T-helper 1 cell treated with Interleukin-12 subunit alpha and Interleukin-12 subunit beta and Interleukin-4 antibody, amounts not matched to agents 30 ng/mL and 1 ng/mL, for 36 hours (primary cell): ENCODE measurements around the gene MAN1B1. TPM values are rescaled to one million over a fixed set of nuclear protein-coding genes. Genes with fewer than 3 reads are reported as not detected.

Experiments used
- intact Hi-C: fragments of 100-400 bp; cut with micrococcal nuclease; formaldehyde crosslinking; loops from one replicate; pipeline ENCODE4 v1.15.1; 2024
- total RNA-seq: library from RNA; stranded (reverse); gene quantifications from 2 replicates; pipeline ENCODE4 v1.2.3, GENCODE V29; 2022

The MAN1B1 gene
- total RNA-seq, 1 donor from 2014 or later, result 54.3 TPM

DNA sequence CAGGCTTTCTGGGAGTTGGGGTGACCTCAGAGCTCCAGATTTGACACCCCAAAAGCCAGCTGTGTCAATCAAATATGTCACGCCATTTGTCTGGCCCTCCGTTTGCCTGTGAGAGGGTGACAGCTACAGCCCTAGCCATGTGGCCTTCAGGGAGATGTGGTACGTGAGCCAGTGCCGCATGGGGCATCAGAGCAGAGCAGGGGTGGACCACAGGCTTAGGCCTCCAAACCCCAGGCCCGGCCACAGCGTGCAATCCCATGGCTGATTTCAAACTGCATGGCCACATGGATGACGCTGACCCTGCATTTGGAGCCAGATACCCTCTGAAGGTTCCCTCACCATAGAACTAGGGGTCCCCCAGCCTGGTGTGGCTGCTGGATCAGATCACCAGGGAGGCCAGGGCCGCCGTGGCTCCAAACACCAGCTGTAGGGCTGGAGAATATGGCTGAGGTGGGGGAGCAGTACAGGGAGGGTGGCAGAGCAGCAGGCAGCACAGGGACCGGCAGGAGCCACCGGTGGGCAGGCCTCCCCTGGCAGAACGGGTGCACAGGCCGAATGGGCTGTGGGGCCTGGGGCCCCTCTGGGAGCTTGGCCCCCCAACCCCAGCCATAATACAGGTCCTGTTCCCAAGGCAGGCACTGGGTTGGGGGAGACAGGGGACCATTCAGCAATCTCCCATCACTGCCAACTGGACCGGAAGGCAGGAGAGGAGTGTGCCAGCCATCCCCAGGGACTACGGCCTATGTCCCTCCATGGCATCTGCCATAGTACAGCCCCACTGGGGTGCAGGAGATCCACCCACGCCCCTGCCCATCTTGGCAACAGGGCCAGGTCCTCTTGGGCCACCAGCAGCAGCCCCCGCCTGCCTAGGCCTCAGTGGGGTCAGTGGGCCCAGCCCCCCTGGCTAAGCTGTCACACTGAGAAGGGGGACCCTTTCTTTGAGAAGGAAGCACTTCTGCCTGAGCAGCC lies 18.0 kb upstream of the MAN1B1 start:
- intact Hi-C loops, result loop anchor here (1.0 kb wide), 1 partner anchor 8 kb away; the partner anchor contains the start of gene UAP1L1

GRCh38 chr9:137069508-137070091 lies 17.2 kb upstream of the MAN1B1 start:
- intact Hi-C loops, result loop anchor here (1.0 to 2.0 kb wide), 7 partner anchors 8 to 278 kb away; partner anchors contain the start of genes ABCA2, MAN1B1, PAXX and TMEM141

DNA sequence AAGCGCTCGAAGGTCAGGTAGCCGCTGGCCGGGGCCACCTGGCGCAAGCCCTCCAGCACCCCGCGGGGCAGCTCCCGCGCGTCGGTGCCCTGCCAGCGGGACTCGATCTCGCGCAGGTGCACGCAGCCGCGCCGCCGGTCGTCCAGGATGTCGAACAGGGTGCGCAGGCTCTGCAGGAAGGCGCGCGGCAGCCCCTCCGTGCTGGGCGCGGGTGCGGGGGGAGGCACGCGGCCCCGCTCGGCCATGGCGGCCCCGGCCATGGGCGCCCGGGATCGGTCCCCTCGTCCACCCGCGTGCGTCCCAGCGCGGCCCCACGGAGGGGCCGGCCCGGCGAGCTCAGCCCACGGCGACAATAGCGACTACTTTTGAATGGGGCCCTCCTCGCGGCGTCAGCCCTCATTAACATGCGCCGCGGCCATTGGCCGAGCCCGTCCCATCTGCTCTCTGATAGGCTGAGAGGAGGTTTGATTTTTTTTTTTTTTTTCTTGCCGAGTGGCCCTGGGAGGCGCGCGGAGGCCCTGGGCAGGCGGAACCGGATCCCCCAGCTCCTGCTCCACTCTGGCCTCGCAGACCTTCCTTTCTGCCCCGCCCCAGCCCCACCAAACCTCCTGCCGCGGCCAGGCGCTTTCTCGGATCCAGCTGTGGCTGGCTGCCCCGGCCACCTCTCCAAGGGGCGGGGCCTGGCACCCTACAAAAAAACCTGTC lies 16.4 kb upstream of the MAN1B1 start, which contains the start of gene SAPCD2:
SAPCD2 (minus strand) TSS at position 357 of the 705 bp plus-strand sequence; CDS start at position 260, 97 bp downstream.
- intact Hi-C loops, result loop anchor here (1.0 to 2.0 kb wide), 6 partner anchors 16 to 279 kb away; partner anchors contain the start of genes ABCA2, MAN1B1, PAXX and TMEM141

DNA sequence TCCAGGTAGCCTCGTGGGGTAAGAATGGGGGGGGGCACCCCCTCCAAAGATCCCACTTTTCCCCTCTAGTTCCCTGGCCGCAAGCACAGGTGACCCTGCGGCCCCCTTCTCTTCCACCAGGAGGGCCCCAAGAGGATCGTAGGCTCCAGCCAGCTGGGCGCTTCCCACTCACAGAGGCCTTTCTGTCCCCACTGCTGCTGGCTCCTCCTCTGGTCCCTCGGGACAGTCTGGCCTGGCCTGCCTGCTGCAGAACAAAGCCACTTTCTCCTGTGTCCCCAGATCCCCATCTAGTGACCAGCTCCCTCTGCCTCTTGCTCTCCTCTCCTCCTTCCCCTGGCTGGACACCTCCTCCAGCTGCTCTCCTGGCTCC lies 15.9 kb upstream of the MAN1B1 start:
- intact Hi-C loops, result loop anchor here (1.0 to 2.0 kb wide), 6 partner anchors 15 to 280 kb away; partner anchors contain the start of genes ABCA2, MAN1B1, PAXX and TMEM141

GRCh38 chr9:137071282-137071681 lies 15.5 kb upstream of the MAN1B1 start:
- intact Hi-C loops, result loop anchor here (2.0 kb wide), 1 partner anchor 42 kb away; the partner anchor contains the start of gene ABCA2

DNA sequence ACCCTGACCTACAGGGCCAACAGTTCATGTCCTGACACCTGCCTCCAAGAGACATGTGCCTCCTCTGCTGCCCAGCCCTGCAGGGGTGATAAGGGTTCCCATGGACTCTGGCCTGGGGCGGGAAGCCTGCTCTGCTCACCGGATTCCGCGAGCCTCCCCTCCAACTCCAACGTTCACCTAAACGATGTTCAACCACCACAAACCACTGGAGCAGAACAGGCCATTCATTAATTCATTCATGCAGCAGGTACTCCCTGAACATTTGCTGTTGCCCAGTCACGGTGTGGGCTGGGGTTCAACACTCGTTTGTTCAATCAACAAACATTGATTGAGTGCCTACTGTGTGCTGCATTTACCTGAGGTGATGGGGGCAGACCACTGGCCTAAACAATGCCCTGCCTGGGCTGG lies 12.8 kb upstream of the MAN1B1 start:
- intact Hi-C loops, result no loop called here

DNA sequence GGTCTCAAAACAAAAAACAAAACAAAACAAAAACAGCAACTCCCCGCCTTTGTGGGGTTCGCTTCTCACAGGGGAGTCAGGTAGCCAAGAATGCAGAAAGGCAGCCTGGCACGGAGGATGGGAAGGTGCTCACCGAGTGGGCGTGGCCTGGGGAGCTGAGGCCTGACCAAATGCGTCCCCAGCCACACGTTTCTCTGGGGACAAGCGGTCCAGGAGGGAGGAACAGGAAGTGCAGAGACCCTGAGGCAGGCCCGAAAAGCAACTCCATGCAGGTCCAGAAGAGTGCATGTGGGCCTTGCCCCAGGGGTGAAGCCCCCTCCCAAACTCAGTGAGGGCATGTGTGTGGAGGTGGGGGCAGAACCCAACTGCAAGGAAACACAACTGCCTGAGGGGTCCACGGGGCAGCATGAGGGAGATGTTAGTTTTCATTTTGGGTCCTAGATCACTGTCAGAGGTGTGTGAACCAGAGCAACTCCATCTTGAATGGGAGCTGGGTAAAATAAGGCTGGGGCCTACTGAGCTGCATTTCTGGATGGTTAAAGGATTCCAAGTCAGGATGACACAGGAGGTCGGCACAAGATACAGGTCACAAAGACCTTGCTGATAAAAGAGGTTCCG lies 12.0 kb upstream of the MAN1B1 start:
- intact Hi-C loops, result no loop called here

DNA sequence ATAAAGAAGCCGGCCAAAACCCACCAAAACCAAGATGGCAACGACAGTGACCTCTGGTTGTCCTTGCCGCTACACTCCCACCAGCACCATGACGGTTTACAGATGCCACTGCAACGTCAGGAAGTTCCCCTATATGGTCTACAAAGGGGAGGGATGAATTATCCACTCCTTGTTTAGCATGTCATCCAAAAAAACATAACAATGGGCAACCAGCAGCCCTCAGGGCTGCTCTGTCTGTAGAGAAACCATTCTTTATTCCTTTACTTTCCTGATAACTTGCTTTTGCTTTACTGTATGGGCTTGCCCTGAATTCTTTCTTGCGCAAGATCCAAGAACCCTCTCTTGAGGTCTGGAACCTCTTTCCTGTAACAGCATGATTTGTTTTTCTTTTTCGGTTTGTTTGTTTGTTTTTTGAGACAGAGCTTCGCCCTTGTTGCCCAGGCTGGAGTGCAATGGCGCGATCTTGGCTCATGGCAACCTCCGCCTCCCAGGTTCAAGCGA lies 11.5 kb upstream of the MAN1B1 start:
- intact Hi-C loops, result no loop called here

DNA sequence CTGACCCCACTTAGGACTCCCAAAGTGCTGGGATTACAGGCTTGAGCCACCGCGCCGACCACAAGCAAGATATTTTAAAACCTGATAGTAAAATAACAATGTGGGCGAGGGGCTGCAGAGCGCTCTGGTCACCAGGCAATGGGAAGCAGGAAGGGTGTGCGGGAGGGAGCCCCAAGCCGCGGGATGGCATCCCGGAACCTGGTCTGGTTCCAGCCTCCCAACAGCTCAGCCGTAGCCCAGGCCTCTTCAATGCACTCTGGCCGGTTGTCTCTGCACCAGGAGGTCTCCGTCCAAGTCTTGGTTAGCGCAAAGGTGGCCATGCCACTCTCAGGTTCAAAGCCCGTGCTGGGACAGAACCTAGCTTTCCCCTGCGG lies 10.2 kb upstream of the MAN1B1 start:
- intact Hi-C loops, result loop anchor here (1.0 kb wide), 2 partner anchors 7 to 10 kb away; partner anchors contain the start of gene MAN1B1

DNA sequence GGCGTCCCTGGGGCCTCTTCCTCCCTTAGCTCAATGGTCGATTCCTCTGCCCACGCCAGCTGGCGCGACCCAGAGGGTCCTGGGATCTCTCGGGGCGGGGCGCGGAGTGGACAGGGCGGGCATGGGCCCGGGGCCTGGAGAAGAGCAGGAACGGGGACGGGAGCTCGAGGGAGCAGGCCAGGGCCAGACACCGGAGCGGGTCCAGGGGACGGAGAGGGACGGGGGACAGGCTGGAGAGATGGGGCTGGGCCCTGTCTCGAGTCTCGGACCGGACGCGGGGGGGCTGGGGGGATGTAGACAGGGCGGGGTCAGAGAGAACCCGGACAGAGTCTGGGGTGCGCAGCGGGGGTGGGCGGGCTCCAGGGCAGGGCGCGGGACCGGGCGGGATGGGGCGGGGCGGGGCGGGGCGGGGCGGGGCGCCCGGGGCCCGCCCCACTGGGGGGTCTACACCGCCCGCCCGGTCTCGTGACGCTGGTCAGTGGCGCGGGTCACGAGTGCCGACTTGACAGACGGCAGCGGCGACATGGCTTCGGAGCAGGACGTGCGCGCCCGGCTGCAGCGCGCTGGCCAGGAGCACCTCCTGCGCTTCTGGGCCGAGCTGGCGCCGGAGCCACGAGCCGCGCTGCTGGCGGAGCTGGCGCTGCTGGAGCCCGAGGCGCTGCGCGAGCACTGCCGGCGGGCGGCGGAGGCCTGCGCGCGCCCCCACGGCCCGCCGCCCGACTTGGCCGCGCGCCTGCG lies 9.6 kb upstream of the MAN1B1 start, which contains the start of gene UAP1L1:
UAP1L1 (plus strand) TSS at position 508 of the 738 bp plus-strand sequence; CDS start at position 524, 16 bp downstream.
- intact Hi-C loops, result loop anchor here (1.0 kb wide), 2 partner anchors 8 to 9 kb away; partner anchors contain the start of gene MAN1B1

DNA sequence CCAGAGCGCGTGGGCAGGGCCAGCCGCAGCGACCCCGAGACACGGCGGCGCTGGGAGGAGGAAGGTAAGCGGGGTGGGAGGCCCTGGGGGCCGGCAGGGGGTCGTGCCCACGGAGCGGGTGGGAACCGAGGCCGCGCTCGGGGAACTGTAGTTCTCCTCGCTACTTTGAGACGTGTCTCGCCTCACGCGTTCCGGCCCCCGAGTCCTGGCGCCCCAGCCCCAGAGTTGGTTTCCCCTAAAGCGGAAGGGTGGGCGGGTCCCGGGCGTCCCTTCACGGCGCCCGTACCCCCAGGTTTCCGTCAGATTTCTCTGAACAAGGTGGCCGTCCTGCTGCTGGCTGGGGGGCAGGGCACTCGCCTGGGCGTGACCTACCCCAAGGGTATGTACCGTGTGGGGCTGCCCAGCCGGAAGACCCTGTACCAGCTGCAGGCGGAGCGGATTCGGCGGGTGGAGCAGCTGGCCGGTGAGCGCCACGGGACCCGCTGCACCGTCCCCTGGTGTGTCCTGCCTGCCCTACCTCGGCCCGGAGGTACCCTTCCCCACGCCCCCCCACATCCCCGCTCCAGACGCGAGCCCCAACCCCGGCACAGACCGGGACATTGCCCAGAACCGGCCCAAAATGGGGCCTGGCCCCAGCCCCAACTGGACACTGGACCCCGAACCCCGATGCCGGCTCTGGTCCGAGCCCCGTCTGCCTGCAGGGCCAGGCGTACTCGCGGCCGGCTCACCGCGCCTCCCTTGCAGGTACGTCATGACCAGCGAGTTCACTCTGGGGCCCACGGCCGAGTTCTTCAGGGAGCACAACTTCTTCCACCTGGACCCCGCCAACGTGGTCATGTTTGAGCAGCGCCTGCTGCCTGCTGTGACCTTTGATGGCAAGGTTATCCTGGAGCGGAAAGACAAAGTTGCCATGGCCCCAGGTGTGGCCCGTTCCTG lies 8.8 kb upstream of the MAN1B1 start:
- intact Hi-C loops, result loop anchor here (1.0 kb wide), 2 partner anchors 8 to 9 kb away; partner anchors contain the start of gene MAN1B1

GRCh38 chr9:137078701-137079400 lies 7.9 kb upstream of the MAN1B1 start:
- intact Hi-C loops, result no loop called here

- intact Hi-C loops, result no loop called here
Observed at GRCh38 chr9:137079401-137079787, 7.4 kb upstream of the MAN1B1 start.

DNA sequence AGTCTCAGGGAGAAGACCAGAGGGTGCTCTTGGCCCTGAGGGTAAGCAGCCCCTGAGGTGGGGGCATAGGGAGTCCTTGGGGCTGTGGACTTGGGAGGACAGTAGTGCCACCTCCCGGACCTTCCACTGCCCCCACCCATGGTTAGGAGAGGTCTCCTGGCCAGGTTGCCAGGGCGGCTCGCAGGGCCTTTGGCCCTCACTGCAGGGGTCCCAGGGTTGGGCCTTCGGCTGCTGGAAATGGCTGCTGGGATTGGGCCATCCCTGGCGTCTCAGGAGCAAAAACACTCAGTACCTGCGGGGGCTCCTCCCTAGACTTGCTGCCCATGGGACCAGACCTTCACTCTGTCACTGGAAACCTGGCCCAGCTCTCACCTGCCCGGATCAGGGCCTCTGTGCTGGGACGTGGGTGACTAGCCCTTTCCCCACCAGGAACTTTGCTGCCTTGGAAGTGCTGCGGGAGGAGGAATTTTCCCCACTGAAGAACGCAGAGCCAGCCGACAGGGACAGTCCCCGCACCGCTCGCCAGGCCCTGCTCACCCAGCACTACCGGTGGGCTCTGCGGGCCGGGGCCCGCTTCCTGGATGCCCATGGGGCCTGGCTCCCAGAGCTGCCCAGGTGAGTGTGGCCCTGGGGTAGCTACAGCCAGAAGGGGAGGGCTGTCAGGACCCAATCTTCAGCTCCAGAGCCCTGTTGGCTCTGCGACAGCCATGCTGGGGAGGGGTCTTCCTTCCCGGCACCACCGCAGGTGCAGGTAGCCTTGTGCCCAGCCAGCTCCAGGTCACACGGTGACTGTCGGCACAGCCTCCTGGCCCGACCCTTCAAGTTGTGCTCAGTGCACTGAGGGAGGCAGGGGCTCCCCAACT lies 6.3 kb upstream of the MAN1B1 start:
- intact Hi-C loops, result loop anchor here (10.0 kb wide), 1 partner anchor 474 kb away; the partner anchor contains the start of genes MRPL41 and PNPLA7

DNA sequence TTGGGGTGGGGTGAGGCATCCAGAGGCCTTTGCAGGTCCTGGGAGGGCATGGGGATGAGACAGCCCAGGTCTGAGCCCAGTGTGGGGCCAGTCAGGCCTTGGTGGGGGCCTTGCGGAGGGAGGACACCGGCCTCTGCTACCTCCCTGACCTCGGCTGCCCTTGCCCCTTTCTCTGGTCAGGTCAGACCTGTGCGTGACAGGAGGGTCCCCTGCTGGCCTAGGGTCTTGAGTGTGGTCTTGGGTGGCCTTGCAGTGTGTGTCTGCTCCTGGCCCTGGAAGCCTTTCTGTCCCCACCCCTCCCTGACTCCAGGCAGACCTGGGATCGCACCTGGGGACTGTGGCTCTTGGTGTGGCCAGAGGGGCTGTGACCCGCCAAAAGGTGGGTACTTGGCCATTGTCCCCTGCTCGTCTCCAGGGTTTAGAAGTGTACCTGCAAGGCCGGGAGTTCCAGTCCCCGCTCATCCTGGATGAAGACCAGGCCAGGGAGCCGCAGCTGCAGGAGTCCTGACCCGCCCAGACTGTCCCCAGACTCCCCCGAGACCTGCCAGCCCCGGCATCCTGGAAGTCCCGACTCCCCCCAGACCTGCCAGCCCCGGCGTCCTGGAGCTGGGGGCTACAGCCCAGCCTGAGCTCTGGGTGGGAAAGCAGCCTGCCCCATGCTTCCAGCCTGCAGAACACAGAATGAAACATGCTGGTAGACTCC lies 4.4 kb upstream of the MAN1B1 start:
- intact Hi-C loops, result loop anchor here (10.0 kb wide), 1 partner anchor 472 kb away; the partner anchor contains the start of genes MRPL41 and PNPLA7

GRCh38 chr9:137082925-137083290 lies 3.9 kb upstream of the MAN1B1 start:
- intact Hi-C loops, result loop anchor here (10.0 kb wide), 1 partner anchor 472 kb away; the partner anchor contains the start of genes MRPL41 and PNPLA7
